Measurements from ENCODE around the gene OR5M3. TPM values are rescaled to one million over a fixed set of nuclear protein-coding genes. Genes with fewer than 3 reads are reported as not detected.

The OR5M3 gene
- total RNA-seq, 1 experiment from 2014 or later = not detected

- TF ChIP-seq TCF7L2 (IDR thresholded peaks at IDR 0.05; ENCODE audit: low read depth, low read length) (no peak), SIN3A (IDR thresholded peaks at IDR 0.05; ENCODE audit: borderline replicate concordance, insufficient read depth, low read depth, low read length) (no peak), POLR2AphosphoS5 (IDR thresholded peaks at IDR 0.05; ENCODE audit: low read depth, low read length) (no peak), REST (IDR thresholded peaks at IDR 0.05; ENCODE audit: insufficient read depth in 1 of 2, low read depth in 2 of 2, low read length in 1 of 2) (no peak)
- H3K36me3 ChIP-seq (ENCODE audit: control insufficient read depth, insufficient read depth, low read length) = no peaks in the 10 kb centered on the region
- in situ Hi-C loops (cut with HindIII; ENCODE audit: low pct_unique_long_range_greater_than_20kb, low sequenced_read_pairs) = no loop called here
- no peak overlapping the region for H3K27ac ChIP-seq (ENCODE audit: low read length)
- H3K9me3 ChIP-seq (ENCODE audit: control insufficient read depth, insufficient read depth, low read depth, low read length) = no peaks in the 10 kb centered on the region
- CTCF ChIA-PET = no interaction called here
- H3K4me1 ChIP-seq (ENCODE audit: control insufficient read depth, insufficient read depth, low read length) = no peaks in the 10 kb centered on the region
- POLR2A ChIA-PET = no interaction called here
- H3K27me3 ChIP-seq (ENCODE audit: control insufficient read depth, insufficient read depth, low read length) = no peaks in the 10 kb centered on the region
- no peak overlapping the region for H3K4me3 ChIP-seq (ENCODE audit: low read depth in 2 of 2, low read length in 2 of 2)
- intact Hi-C loops (cut with micrococcal nuclease; ENCODE audit: unreplicated experiment) = no loop called here
- ATAC-seq (no peak), DNase-seq (ENCODE audit: low read depth, low spot score) (no peak)
- BruUV-seq (replicated peaks) = no TSS peak
These were observed 23.9 kb upstream of the OR5M3 start for GRCh38 chr11:56497010-56497409.

GRCh38 chr11:56495117-56495516 lies 22.0 kb upstream of the OR5M3 start:
- Histone ChIP-seq H3K9me3 (ENCODE audit: control insufficient read depth, insufficient read depth, low read depth, low read length) (no peaks in the 10 kb centered on the region), H3K4me3 (ENCODE audit: low read depth in 2 of 2, low read length in 2 of 2) (no peak overlapping the region), H3K36me3 (ENCODE audit: control insufficient read depth, insufficient read depth, low read length) (no peaks in the 10 kb centered on the region), H3K27me3 (ENCODE audit: control insufficient read depth, insufficient read depth, low read length) (no peaks in the 10 kb centered on the region), H3K27ac (ENCODE audit: low read length) (no peak overlapping the region), H3K4me1 (ENCODE audit: control insufficient read depth, insufficient read depth, low read length) (no peaks in the 10 kb centered on the region)
- ChIA-PET POLR2A (no interaction called here), CTCF (no interaction called here)
- intact Hi-C loops (cut with micrococcal nuclease; ENCODE audit: unreplicated experiment) (no loop called here), in situ Hi-C loops (cut with HindIII; ENCODE audit: low pct_unique_long_range_greater_than_20kb, low sequenced_read_pairs) (no loop called here)
- ATAC-seq (no peak), DNase-seq (ENCODE audit: low read depth, low spot score) (no peak)
- BruUV-seq (replicated peaks) = no TSS peak
- TF ChIP-seq SIN3A (IDR thresholded peaks at IDR 0.05; ENCODE audit: borderline replicate concordance, insufficient read depth, low read depth, low read length) (no peak), CTCF (IDR thresholded peaks at IDR 0.05) (no peak), POLR2AphosphoS5 (IDR thresholded peaks at IDR 0.05; ENCODE audit: low read depth, low read length) (no peak), REST (IDR thresholded peaks at IDR 0.05; ENCODE audit: insufficient read depth in 1 of 2, low read depth in 2 of 2, low read length in 1 of 2) (no peak), TCF7L2 (IDR thresholded peaks at IDR 0.05; ENCODE audit: low read depth, low read length) (no peak)
